IPS-15b (cell line): ENCODE data around the gene ARHGAP15.

ENCODE experiments used
- H3K27me3 ChIP-seq: one replicate; pipeline ENCODE4 v1.6.1; 2013; ENCODE audit warnings: low read length; ENCODE audit not compliant: control insufficient read depth, insufficient read depth
- H3K36me3 ChIP-seq: one replicate; pipeline ENCODE4 v1.6.1; 2013; ENCODE audit warnings: low read length; ENCODE audit not compliant: control insufficient read depth, insufficient read depth
- H3K4me1 ChIP-seq: one replicate; pipeline ENCODE4 v1.6.1; 2013; ENCODE audit warnings: mild to moderate bottlenecking, low read length; ENCODE audit not compliant: control insufficient read depth, insufficient read depth
- H3K4me3 ChIP-seq: one replicate; pipeline ENCODE4 v1.5.1; 2013; ENCODE audit warnings: low read depth, low read length
- H3K9ac ChIP-seq: one replicate; pipeline ENCODE4 v1.6.1; 2013; ENCODE audit warnings: low read depth, mild to moderate bottlenecking, low read length
- H3K9me3 ChIP-seq: one replicate; pipeline ENCODE4 v1.6.1; 2013; ENCODE audit warnings: mild to moderate bottlenecking, low read length; ENCODE audit not compliant: control insufficient read depth, insufficient read depth

ARHGAP15 gene

DNA sequence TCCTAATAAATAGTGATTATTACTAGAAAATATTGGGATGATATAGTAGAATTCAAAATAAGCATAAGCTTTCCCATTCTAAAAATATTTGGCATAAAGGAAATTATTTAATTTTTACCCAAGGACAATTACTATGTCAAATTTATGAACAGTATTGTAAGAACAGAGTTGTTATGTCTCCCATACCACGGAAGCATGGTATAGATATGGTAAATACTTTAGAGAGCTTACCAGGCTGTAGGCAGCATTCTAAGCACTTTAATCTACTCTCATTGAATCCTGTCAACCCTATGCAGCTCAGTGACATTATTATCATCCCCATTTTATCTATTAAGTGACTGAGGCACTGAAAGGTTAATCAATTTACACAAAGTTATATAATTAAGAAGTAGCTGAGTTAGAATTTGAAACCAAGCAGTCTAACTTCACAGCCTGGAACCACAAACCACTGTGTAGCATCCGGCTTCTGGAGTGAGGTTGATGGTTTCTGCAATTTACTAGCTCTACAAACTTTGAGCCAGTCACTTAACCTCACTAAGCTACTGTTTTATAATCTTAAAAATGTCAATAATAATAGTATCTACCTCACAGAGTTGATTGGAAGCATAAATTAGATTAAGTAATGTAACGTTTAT is 323.7 kb downstream of the ARHGAP15 start:
- no peaks in the 10 kb centered on the region for H3K36me3 ChIP-seq
- H3K4me3 ChIP-seq: no peak overlapping the region
- H3K27me3 ChIP-seq: no peaks in the 10 kb centered on the region
- H3K9ac ChIP-seq: no peak overlapping the region
- H3K4me1 ChIP-seq: no peaks in the 10 kb centered on the region
- H3K9me3 ChIP-seq: no peaks in the 10 kb centered on the region

DNA sequence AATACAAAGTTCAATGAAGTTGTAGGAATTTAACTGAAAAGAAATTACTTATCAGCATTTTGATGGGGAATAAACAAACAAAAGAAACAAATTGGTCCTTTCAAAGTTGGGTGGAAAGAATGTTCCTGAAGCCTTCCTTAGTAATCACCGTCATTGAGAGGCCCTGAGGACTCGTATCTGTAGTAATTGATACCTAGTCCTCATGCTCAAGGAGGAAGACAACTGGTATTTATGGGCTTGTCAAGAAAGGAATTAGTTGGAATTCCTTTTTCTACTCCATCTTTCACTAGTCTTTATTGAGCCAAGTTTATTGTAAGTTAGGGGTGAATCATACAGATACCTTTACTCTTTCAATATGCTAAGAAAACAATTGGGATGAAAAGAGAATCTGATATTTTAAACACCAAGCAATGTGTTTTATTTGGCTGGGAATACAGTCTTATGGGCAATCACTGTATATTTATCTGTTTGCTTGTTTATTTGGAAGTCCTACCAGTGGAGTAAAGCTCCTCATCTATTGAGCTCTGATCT is 324.8 kb downstream of the ARHGAP15 start:
- Histone ChIP-seq H3K27me3 (no peaks in the 10 kb centered on the region), H3K4me3 (no peak overlapping the region), H3K36me3 (no peaks in the 10 kb centered on the region), H3K9me3 (no peaks in the 10 kb centered on the region), H3K4me1 (no peaks in the 10 kb centered on the region), H3K9ac (no peak overlapping the region)

DNA sequence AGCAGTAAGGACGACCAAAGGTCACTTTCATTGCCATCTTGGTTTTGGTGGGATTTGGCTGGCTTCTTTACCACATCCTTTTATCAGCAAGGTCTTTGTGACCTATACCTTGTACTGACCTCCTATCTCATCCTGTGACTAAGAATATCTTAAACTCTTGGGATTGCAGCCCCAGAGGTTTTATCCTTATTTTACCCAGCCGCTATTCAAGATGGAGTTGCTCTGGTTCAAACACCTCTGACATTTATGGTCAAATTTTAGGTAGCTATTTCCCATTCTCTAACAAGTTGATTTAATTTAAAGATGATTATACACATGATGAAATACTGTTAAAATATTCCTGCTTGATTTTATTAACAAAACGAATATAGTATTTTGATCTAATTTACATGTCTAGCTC is 326.1 kb downstream of the ARHGAP15 start:
- Histone ChIP-seq H3K4me3 (no peak overlapping the region), H3K9ac (no peak overlapping the region), H3K27me3 (no peaks in the 10 kb centered on the region), H3K36me3 (no peaks in the 10 kb centered on the region), H3K4me1 (no peaks in the 10 kb centered on the region), H3K9me3 (no peaks in the 10 kb centered on the region)

DNA sequence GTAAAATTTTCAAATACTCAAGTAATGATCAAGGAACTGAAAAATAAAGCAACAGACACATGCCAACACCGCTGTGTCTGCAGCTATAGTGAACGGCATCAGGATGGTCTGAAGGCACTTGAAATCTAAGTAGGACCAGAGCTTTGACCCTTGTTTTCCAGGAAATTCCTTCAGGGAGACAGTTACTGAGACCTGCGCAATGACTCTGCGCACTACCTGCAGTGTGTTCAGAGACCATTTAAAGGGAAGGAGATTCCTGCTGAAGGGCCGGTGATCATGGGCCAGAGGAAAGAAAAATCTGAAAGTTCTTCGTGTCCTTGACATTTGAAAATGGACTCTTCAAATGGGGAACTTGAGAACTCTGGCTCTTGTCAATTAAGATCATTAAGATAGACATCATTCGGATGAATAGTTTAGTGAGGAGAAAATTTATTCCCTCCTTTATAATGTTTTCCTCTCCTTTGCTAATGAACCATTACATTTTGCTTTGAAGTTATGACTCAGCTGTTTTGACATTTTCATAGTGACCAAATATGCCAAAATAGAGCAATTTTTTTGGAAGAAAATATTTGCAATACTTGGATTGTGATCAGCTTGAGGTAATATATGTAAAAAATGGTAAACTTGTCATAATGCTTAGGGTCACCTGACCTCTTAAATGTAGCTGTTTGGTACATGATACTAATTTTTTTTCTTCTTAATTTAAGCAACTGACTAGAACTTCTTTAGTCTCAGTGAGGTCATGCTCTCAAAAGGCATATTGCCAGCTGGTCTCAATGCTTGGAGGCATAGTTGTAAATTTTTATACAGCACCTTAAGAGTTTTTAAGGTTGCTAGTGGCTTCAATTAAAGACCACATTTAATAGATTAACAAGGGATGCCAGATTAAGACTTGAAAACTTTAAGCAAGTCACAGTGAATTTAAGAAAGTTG is 329.3 kb downstream of the ARHGAP15 start:
- Histone ChIP-seq H3K4me1 (no peaks in the 10 kb centered on the region), H3K9me3 (no peaks in the 10 kb centered on the region), H3K36me3 (no peaks in the 10 kb centered on the region), H3K9ac (no peak overlapping the region), H3K27me3 (no peaks in the 10 kb centered on the region), H3K4me3 (no peak overlapping the region)

DNA sequence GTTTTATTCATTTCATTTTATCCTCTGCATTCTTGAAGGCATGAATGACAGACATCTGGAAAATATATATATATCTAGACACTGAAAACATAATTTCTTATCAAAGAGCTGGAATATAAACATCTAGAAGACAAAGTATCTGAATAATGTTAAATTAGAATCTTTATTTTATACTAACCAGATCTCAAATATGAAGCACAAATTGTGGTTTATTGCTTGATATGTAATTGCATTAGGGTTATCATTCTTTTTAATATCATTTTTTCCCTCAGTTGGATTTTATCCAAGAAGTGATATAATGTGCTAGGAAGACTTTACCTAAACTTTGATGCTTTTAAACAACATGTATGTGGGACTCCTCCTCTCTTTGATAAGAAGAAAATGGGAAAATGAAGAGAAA is 331.2 kb downstream of the ARHGAP15 start:
- Histone ChIP-seq H3K27me3 (no peaks in the 10 kb centered on the region), H3K9ac (no peak overlapping the region), H3K4me3 (no peak overlapping the region), H3K9me3 (no peaks in the 10 kb centered on the region), H3K4me1 (no peaks in the 10 kb centered on the region), H3K36me3 (no peaks in the 10 kb centered on the region)

DNA sequence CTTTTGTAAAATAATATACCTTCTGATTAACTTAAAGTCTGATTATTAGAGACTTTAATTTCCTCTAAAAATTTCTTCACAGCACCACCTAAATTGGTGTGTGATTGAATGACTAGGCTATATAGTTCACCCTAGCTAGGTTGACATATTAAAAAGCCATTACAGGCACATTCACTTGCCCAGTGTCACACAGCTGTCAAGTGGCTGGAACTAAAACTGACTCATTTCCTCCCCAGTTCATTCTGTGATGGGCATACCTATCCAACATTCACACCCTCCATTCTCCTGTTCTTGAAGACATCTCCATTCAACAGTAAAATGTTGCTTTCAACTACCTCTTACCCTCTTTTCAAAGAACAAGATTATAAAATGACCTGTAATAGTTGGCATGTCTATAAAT is 334.5 kb downstream of the ARHGAP15 start:
- no peaks in the 10 kb centered on the region for H3K9me3 ChIP-seq
- H3K9ac ChIP-seq: no peak overlapping the region
- no peaks in the 10 kb centered on the region for H3K36me3 ChIP-seq
- H3K4me3 ChIP-seq: no peak overlapping the region
- no peaks in the 10 kb centered on the region for H3K4me1 ChIP-seq
- H3K27me3 ChIP-seq: no peaks in the 10 kb centered on the region

DNA sequence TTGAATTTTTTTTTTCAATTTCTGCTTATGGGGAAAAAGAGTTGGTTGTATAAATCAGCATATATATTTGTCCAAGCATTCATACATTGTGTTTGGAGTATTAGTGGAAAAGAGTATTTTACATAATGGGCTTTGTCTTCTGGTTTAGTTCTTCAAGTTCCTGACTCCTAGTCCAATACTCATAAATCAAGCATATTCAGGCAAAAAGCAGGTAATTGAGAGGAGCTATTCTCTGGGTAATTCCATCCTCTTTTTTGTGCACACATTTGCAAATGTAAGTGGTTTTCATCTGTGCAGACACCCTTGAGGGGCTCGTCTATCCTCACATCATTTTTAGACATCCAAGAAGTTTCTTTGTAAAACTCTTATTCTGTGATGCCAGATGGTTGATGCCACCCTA is 337.2 kb downstream of the ARHGAP15 start:
- H3K36me3 ChIP-seq: no peaks in the 10 kb centered on the region
- H3K4me1 ChIP-seq: no peaks in the 10 kb centered on the region
- H3K9me3 ChIP-seq: no peaks in the 10 kb centered on the region
- no peak overlapping the region for H3K9ac ChIP-seq
- no peaks in the 10 kb centered on the region for H3K27me3 ChIP-seq
- H3K4me3 ChIP-seq: no peak overlapping the region

DNA sequence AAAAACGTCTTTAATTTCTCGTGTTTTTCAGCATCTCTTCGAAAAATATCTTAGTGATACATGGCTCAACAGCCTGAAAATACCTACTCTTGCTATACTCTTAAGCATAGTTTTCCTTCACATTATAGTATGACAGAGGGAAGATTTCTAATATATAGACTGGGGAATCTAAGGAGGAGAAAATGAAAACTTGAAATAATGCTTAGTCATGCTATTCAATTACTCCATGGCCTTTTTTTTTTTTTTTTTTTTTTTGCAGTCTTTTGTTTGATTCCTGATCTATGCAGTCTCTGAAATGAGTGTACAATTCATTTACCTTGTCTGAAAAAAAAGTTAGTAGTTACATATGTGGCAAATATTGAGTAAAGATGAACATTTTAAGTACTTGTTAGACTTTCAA is 337.8 kb downstream of the ARHGAP15 start:
- Histone ChIP-seq H3K4me1 (no peaks in the 10 kb centered on the region), H3K36me3 (no peaks in the 10 kb centered on the region), H3K4me3 (no peak overlapping the region), H3K9me3 (no peaks in the 10 kb centered on the region), H3K27me3 (no peaks in the 10 kb centered on the region), H3K9ac (no peak overlapping the region)

DNA sequence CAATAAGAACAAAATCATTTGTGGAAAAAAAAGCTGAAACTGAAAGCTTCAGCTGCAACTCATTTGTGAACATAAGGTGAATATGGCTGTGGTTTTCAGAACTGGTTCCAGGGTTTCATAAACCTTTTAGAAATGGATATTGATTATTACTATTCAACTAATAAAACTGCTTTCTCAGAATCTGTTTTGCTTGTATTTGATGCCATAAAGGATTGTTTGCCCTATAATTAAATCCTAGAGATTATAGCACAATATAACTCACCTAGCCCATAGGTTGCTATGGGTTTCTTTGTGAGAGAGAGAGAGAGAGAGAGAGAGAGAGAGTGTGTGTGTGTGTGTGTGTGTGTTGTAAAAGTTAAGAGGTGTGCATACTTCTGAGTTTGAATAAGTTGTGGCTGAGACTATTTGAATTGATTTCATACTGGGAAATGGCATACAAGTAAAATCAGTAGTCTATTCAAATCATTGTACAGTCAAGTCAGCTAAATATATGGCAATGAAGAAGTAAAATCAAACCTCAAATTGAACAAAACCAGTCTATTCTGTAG is 339.2 kb downstream of the ARHGAP15 start:
- no peak overlapping the region for H3K9ac ChIP-seq
- no peaks in the 10 kb centered on the region for H3K36me3 ChIP-seq
- no peaks in the 10 kb centered on the region for H3K9me3 ChIP-seq
- no peaks in the 10 kb centered on the region for H3K27me3 ChIP-seq
- no peak overlapping the region for H3K4me3 ChIP-seq
- H3K4me1 ChIP-seq: no peaks in the 10 kb centered on the region

DNA sequence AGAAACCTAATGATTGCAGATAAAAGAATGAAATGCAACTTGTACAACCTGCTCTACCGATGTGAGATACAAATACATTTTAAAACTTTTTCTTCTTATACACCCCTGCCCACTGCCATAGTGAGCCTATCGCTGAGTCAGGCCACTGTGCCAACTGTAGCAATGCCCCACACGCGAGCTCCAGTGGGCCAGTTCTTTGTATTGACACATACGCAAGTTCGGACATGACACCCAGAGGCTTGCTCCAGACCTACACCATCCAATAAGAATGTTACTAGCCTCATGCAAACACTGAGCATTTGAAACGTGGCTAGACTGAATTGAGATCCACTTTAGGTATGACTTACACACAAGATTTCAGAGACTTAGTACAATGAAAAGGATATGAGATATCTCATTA is 340.1 kb downstream of the ARHGAP15 start:
- no peak overlapping the region for H3K4me3 ChIP-seq
- H3K36me3 ChIP-seq: no peaks in the 10 kb centered on the region
- no peaks in the 10 kb centered on the region for H3K27me3 ChIP-seq
- no peak overlapping the region for H3K9ac ChIP-seq
- H3K9me3 ChIP-seq: no peaks in the 10 kb centered on the region
- no peaks in the 10 kb centered on the region for H3K4me1 ChIP-seq

DNA sequence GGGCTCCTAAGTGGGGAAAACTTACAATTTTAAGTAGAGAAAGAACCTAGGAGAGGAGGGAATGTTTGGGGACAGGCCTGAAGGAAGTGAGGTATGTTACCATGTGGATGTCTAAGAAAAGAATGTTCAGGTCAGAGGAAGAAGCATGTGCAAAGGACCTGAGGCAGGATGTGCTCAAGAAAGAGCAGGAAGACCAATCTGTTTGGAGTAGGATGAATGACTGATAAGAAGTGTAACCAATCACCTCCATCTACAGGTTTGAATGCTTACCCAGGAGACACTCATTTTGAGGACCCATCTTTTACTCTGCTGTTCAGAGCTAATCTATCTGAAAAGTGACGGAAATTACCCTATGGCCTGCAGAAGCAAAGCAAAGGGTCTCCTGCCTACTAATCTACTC is 342.3 kb downstream of the ARHGAP15 start:
- Histone ChIP-seq H3K36me3 (no peaks in the 10 kb centered on the region), H3K4me1 (no peaks in the 10 kb centered on the region), H3K9me3 (no peaks in the 10 kb centered on the region), H3K4me3 (no peak overlapping the region), H3K9ac (no peak overlapping the region), H3K27me3 (no peaks in the 10 kb centered on the region)

DNA sequence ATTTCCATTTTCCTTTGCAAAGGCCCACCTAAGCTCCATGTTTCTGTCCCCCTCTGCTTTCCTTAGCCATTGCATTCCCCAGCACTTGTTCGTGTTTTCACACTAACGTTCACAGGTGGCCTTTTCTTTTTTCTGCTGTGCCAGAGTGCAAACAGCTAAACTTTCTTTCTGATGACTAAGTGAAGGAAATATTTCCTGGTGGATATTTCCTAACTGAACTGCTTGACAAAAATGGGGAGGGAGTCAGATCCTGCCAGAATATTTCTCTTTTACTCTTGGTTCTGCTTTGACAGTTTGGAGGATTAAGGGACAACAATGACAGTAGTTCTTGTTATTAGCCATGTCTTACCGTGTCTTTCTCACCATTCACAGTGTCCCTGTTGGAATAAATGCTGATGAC is 344.0 kb downstream of the ARHGAP15 start:
- Histone ChIP-seq H3K4me3 (no peak overlapping the region), H3K9ac (no peak overlapping the region), H3K4me1 (no peaks in the 10 kb centered on the region), H3K27me3 (no peaks in the 10 kb centered on the region), H3K36me3 (no peaks in the 10 kb centered on the region), H3K9me3 (no peaks in the 10 kb centered on the region)
